K562 (cell line): Measurements from ENCODE around the gene EPSTI1. TPM values are rescaled to one million over a fixed set of nuclear protein-coding genes. Genes with fewer than 3 reads are reported as not detected.

Experiments
- ATAC-seq: fragments of 200-7000 bp; cut with Tn5 transposase; 3 replicates; pipeline ENCODE4 v1.9.1; 2020; ENCODE audit warnings: moderate library complexity
- BruUV-seq: library from RNA; stranded (reverse); fragments of 400-500 nt; replicated peaks from 2 replicates; lab custom pipeline; 2021; lab: Mats Ljungman, UMichigan
- CTCF ChIA-PET: fragments of 300-600 bp; formaldehyde crosslinking; extraction: SDS; loops from one replicate; lab custom pipeline; 2021; ENCODE audit warnings: low intra/inter-chr PET ratio; lab: Yijun Ruan, JAX
- POLR2A ChIA-PET: fragments of 300-600, 350-650 bp; sonication (Branson Sonifier 250); formaldehyde crosslinking; extraction: SDS; loops from one replicate; lab custom pipeline; 2021; ENCODE audit warnings: antibody characterized with exemption, inconsistent platforms; lab: Yijun Ruan, JAX
- DNase-seq, 4 experiments: peaks; one replicate each; pipeline versions ENCODE4 v3.0.0 to v3.0.0-alpha.2; 2011 to 2018; ENCODE audit warnings: low spot score in 3 of 4, mixed read lengths in 3 of 4; ENCODE audit errors: extremely low read depth in 1 of 4
- FAIRE-seq: peaks from 2 replicates; lab custom pipeline; 2011; peaks lifted over from hg19 to GRCh38; lab: Jason Lieb, UNC
- H2AFZ ChIP-seq: 2 replicates; pipeline ENCODE4 v1.6.0; 2011; ENCODE audit warnings: low read depth, low read length, control low read depth, inconsistent platforms
- H3K27ac ChIP-seq: fragments of 200-600 bp; 3 replicates; pipeline ENCODE4 v1.8.0; 2011; ENCODE audit warnings: low read depth, mild to moderate bottlenecking, control low read depth, inconsistent platforms, low read length, moderate library complexity, mixed read lengths; ENCODE audit errors: extremely low read depth
- H3K27me3 ChIP-seq, 2 experiments: fragments of 300-600 bp in 1 of 2; 2 replicates in 1 of 2; 3 replicates in 1 of 2; pipeline versions ENCODE4 v1.6.0 to v1.8.0; 2011; ENCODE audit warnings: inconsistent platforms in 2 of 2, low read length in 2 of 2, mild to moderate bottlenecking in 1 of 2, mixed read lengths in 1 of 2, moderate library complexity in 1 of 2; ENCODE audit not compliant: control insufficient read depth in 2 of 2, insufficient read depth in 2 of 2
- H3K36me3 ChIP-seq: fragments of 300-600 bp; 3 replicates; pipeline ENCODE4 v1.8.0; 2011; ENCODE audit warnings: mild to moderate bottlenecking, low read length, inconsistent platforms; ENCODE audit not compliant: control insufficient read depth, insufficient read depth
- H3K4me1 ChIP-seq, 2 experiments: fragments of 200-600 bp in 1 of 2; replicated peaks in 1 of 2; 2 replicates in 1 of 2; 3 replicates in 1 of 2; pipeline versions ENCODE4 v1.5.1 to v1.8.0; 2011; ENCODE audit warnings: inconsistent platforms in 2 of 2, low read length in 2 of 2, mild to moderate bottlenecking in 1 of 2, mixed read lengths in 1 of 2, moderate library complexity in 1 of 2; ENCODE audit not compliant: control insufficient read depth in 2 of 2, insufficient read depth in 2 of 2
- H3K4me2 ChIP-seq: 2 replicates; pipeline ENCODE4 v1.6.1; 2011; ENCODE audit warnings: low read length, control low read depth, inconsistent platforms, mixed read lengths; ENCODE audit not compliant: insufficient read depth
- H3K4me3 ChIP-seq: fragments of 200-600 bp; sonication (generic), shearing (Covaris generic); 2 replicates; pipeline ENCODE4 v1.5.1; 2016; ENCODE audit warnings: control low read depth, inconsistent platforms
- H3K79me2 ChIP-seq: fragments of 200-600 bp; 3 replicates; pipeline ENCODE4 v1.8.0; 2011; ENCODE audit warnings: low read length, inconsistent platforms; ENCODE audit not compliant: control insufficient read depth, insufficient read depth
- H3K9ac ChIP-seq, 2 experiments: 2 replicates each; pipeline versions ENCODE4 v1.6.0 to v1.6.1; 2011; ENCODE audit warnings: low read depth in 2 of 2, low read length in 2 of 2, control low read depth in 1 of 2, inconsistent platforms in 1 of 2, mild to moderate bottlenecking in 1 of 2, mixed read lengths in 1 of 2; ENCODE audit not compliant: insufficient read depth in 1 of 2
- H3K9me1 ChIP-seq: one replicate; pipeline ENCODE4 v1.6.0; 2011; ENCODE audit warnings: inconsistent platforms, mild to moderate bottlenecking, low read length, moderate library complexity; ENCODE audit not compliant: control insufficient read depth, insufficient read depth
- H3K9me3 ChIP-seq: replicated peaks from 2 replicates; pipeline ENCODE4 v1.5.1; 2011; ENCODE audit warnings: low read depth, low read length, inconsistent platforms; ENCODE audit not compliant: control insufficient read depth, insufficient read depth
- H4K20me1 ChIP-seq: replicated peaks from 2 replicates; pipeline ENCODE4 v1.6.1; 2011; ENCODE audit warnings: low read length, inconsistent platforms, mixed read lengths; ENCODE audit not compliant: control insufficient read depth, insufficient read depth
- ARID4B ChIP-seq: sonication (generic); formaldehyde crosslinking; IDR thresholded peaks from 2 replicates; pipeline ENCODE4 v1.8.0; 2022; ENCODE audit warnings: mild to moderate bottlenecking, missing genetic modification reagents
- ATF3 ChIP-seq, 2 experiments: fragments of 450-650 bp in 1 of 2; sonication (generic) in 1 of 2; formaldehyde crosslinking in 1 of 2; IDR thresholded peaks in 1 of 2; conservative IDR thresholded peaks in 1 of 2; 2 replicates each; pipeline versions ENCODE4 v1.6.1 to v1.8.1; 2016 to 2023; ENCODE audit warnings: mild to moderate bottlenecking in 2 of 2, moderate library complexity in 2 of 2, inconsistent platforms in 1 of 2, missing genetic modification reagents in 1 of 2
- FOXJ2 ChIP-seq: fragments of 200-800 bp; sonication (Bioruptor generic); IDR thresholded peaks from 2 replicates; pipeline ENCODE4 v1.6.1; 2016; ENCODE audit warnings: missing genetic modification characterization, missing compliant biosample characterization
- HES1 ChIP-seq: fragments of 450-650 bp; IDR thresholded peaks from 2 replicates; pipeline ENCODE4 v1.6.1; 2016; ENCODE audit warnings: low read depth, mild to moderate bottlenecking, moderate library complexity
- KLF6 ChIP-seq: fragments of 250-450 bp; sonication (Bioruptor Pico); IDR thresholded peaks from 2 replicates; pipeline ENCODE4 v1.4.0; 2020; ENCODE audit warnings: mild to moderate bottlenecking, moderate library complexity, borderline replicate concordance
- POLR2AphosphoS5 ChIP-seq: IDR thresholded peaks from 2 replicates; pipeline ENCODE4 v1.6.1; 2011; ENCODE audit warnings: mild to moderate bottlenecking, low read depth, low read length, moderate library complexity; ENCODE audit not compliant: control insufficient read depth, insufficient read depth
- SMAD4 ChIP-seq: fragments of 250-450 bp; sonication (Bioruptor Pico); conservative IDR thresholded peaks from 2 replicates; pipeline ENCODE4 v1.8.0; 2021; ENCODE audit warnings: inconsistent platforms, mild to moderate bottlenecking, moderate library complexity
- SNIP1 ChIP-seq: fragments of 450-650 bp; IDR thresholded peaks from 2 replicates; pipeline ENCODE4 v1.7.1; 2017; ENCODE audit warnings: low read depth, mild to moderate bottlenecking
- TBP ChIP-seq: optimal IDR thresholded peaks from 2 replicates; pipeline ENCODE3; 2011; ENCODE audit warnings: low read depth, low read length, improper control_type of control experiment
- TCF15 ChIP-seq: fragments of 250-450 bp; sonication (Bioruptor Pico); IDR thresholded peaks from 2 replicates; pipeline ENCODE4 v1.8.0; 2022; ENCODE audit warnings: moderate library complexity, mild to moderate bottlenecking, inconsistent platforms
- TFAM ChIP-seq: fragments of 250-450 bp; sonication (Bioruptor Pico); conservative IDR thresholded peaks from 2 replicates; pipeline ENCODE4 v1.5.0; 2021; ENCODE audit warnings: mild to moderate bottlenecking, moderate library complexity
- ZEB2 ChIP-seq: fragments of 450-650 bp; IDR thresholded peaks from 2 replicates; pipeline ENCODE4 v1.6.1; 2016
- ZNF436 ChIP-seq: fragments of 250-450, 450-650 bp; sonication (Bioruptor Pico); formaldehyde crosslinking; IDR thresholded peaks from 2 replicates; pipeline ENCODE4 v1.7.0; 2020; ENCODE audit warnings: mild to moderate bottlenecking
- ZNF583 ChIP-seq: fragments of 250-450 bp; sonication (Bioruptor Pico); IDR thresholded peaks from 2 replicates; pipeline ENCODE4 v1.4.0; 2020
- WGBS: fragments of 100-300 bp; shearing (Covaris generic); methylation state at CpG from one replicate; pipeline ENCODE4 v1.1.6; 2016; ENCODE audit warnings: low coverage, mixed read lengths; ENCODE audit not compliant: insufficient coverage; ENCODE audit errors: missing lambda C conversion rate; 5-methylcytosine and 5-hydroxymethylcytosine counted together
- in situ Hi-C: fragments of 300-500 bp; cut with MboI; formaldehyde crosslinking; loops from 4 replicates; pipeline ENCODE4 v1.15.0; 2018; ENCODE audit warnings: inconsistent platforms, mixed read lengths
- intact Hi-C: fragments of 100-400 bp; cut with micrococcal nuclease; formaldehyde crosslinking; loops from 2 replicates; pipeline ENCODE4 v1.14.2; 2022
- polyA plus RNA-seq, 8 experiments: library from polyadenylated mRNA; depleted of rRNA in 4 of 8; stranded (reverse) in 5 of 8; unstranded in 3 of 8; fragments of >200 nt; fragmentation: Nextera tagmentation in 2 of 8; fragmentation: Illumina TruSeq in 1 of 8; extraction: Ambion mirVana in 2 of 8; extraction: Trizol in 1 of 8; gene quantifications; 2 replicates each; pipeline versions ENCODE4 v1.2.1 to v1.2.3, GENCODE V29; 2011 to 2014; ENCODE audit warnings: inconsistent platforms in 1 of 8, missing spikeins in 1 of 8
- total RNA-seq, 7 experiments: library from RNA; depleted of rRNA in 6 of 7; stranded (reverse); fragments of >200 nt in 6 of 7; fragmentation: Illumina TruSeq in 2 of 7; extraction: Trizol in 2 of 7; gene quantifications; 2 replicates each; pipeline versions ENCODE4 v1.2.1 to v1.2.3, GENCODE V29; 2011 to 2021; ENCODE audit warnings: low replicate concordance in 1 of 7

The EPSTI1 gene
- total and polyA plus RNA-seq, 9 of the 15 experiments (the other 6 are each of a cell fraction or from before 2014, with no cell fraction given) = 0.18 to 1.0 TPM; not detected in 7

- no TSS peak for BruUV-seq
- no peak overlapping the region for H3K4me2 ChIP-seq
- intact Hi-C loops = no loop called here
- in situ Hi-C loops = no loop called here
- ChIA-PET CTCF (no interaction called here), POLR2A (no interaction called here)
- FAIRE-seq (no peak), DNase-seq (no peak), ATAC-seq (no peak)
- no peaks in the 10 kb centered on the region for H3K4me1 ChIP-seq
- no peaks in the 10 kb centered on the region for H4K20me1 ChIP-seq
- no peak overlapping the region for H2AFZ ChIP-seq
- no peaks in the 10 kb centered on the region for H3K9me1 ChIP-seq
- H3K9ac ChIP-seq = no peak overlapping the region
- no peaks in the 10 kb centered on the region for H3K9me3 ChIP-seq
- no peaks in the 10 kb centered on the region for H3K36me3 ChIP-seq
- no peak overlapping the region for H3K27ac ChIP-seq
- H3K4me3 ChIP-seq = no peak overlapping the region
- 0% methylated on average over 2 of the region's 2 CpGs for WGBS
- TF ChIP-seq ZNF436 (no peak), ATF3 (IDR thresholded peaks at IDR 0.05) (no peak), ATF3 (CRISPR knock-in tag; conservative IDR thresholded peaks at IDR 0.05) (no peak), ARID4B (no peak), TCF15 (CRISPR knock-in tag) (no peak), HES1 (no peak), TBP (no peak), KLF6 (CRISPR knock-in tag) (no peak), ZEB2 (no peak), TFAM (CRISPR knock-in tag) (no peak), SMAD4 (CRISPR knock-in tag) (no peak), ZNF583 (no peak), FOXJ2 (tag) (no peak), POLR2AphosphoS5 (no peak), SNIP1 (no peak)
- no peaks in the 10 kb centered on the region for H3K27me3 ChIP-seq
- no peaks in the 10 kb centered on the region for H3K79me2 ChIP-seq
Observed at GRCh38 chr13:42859760-42860159, 132.3 kb downstream of the EPSTI1 start.
